GM18951 (cell line): ENCODE data around the gene TRABD.
"Not testable (repeated sequence)": the region's sequence is repeated elsewhere in the genome, so short reads cannot be mapped to it uniquely, and the experiment has no call there.

Experiments used
- POLR2A ChIP-seq: IDR thresholded peaks from 4 replicates; pipeline ENCODE4 v1.6.1; 2011; ENCODE audit warnings: mild to moderate bottlenecking; ENCODE audit not compliant: insufficient read length, insufficient read depth; ENCODE audit errors: extremely low read depth
- in situ Hi-C: fragments of 300-500 bp; cut with MboI; formaldehyde crosslinking; loops from one replicate; pipeline ENCODE4 v1.12.0; 2022; ENCODE audit warnings: low sequenced_read_pairs, mixed read lengths, inconsistent platforms; ENCODE audit not compliant: unreplicated experiment

Gene TRABD

DNA sequence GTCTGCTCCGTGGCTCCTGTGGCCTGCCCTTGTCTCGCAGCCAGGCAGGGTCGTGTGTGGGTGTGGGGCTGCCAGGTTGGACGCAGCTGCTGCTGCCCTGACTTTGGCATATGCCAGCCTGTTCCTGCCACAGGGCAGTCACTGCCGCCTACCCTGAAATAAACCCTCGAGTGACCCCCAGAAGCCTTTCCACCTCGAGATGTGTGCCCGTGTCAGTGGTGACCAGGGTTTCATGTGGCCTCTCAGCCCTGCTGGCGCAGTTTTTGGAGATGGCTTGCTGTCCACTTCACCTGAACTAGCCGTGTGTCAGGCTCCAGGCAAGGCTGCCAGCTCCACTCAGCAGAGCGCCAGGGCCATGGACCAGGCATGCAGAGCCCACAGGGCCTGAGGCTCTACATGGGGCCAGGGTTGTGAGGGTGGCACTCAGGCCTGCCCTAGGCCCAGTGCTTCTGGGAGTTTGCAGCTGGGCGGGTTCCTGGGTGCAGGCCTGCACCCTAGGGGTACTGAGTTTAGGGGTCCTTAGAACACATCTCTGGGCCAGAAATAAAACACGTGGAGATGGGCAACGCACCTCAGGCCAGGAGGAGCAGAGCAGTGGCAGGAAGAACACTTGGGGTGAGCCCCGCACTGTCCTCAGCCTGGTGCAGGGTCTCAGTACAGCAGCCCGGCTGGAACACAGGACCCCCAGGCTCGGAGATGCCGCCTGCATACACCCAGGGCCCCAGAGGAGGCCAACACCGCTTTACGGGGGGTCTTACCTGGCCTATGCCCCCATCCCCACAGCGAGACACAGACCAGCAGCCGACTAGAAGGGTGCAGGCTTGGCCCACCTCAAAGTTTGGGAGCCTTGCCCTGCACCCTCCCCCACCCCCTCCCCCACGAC, 24.0 kb upstream of the TRABD start:
- TF ChIP-seq POLR2A = no peak
- in situ Hi-C loops = no loop called here

DNA sequence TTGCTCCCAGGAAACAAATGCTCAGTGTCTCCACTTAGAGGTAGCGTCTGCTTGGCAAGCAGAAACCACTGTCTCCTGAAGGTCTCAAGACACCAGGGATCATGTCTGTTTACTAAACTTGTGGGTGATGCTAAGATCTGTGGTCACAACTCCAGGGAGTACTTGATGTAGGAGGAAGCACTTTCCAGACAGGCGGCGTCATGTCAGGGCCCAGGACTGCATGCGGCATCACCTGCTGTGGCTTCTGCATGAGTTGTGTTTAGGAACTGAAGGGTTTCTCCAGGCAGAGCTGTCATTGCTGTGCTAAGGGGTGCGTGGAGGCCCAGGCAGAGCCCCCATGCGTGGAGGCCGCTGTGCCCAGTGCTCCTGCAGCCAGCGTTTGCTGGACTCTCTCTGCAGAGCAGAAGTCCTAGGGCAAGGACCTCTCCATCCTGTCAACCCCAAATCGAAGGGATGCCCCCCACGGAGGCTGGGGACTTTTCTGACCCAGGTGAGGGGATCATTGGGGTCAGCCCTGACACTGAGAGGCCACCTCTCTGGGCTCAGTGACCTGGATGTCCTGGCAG, 23.2 kb upstream of the TRABD start:
- in situ Hi-C loops = no loop called here
- no peak for TF ChIP-seq POLR2A

DNA sequence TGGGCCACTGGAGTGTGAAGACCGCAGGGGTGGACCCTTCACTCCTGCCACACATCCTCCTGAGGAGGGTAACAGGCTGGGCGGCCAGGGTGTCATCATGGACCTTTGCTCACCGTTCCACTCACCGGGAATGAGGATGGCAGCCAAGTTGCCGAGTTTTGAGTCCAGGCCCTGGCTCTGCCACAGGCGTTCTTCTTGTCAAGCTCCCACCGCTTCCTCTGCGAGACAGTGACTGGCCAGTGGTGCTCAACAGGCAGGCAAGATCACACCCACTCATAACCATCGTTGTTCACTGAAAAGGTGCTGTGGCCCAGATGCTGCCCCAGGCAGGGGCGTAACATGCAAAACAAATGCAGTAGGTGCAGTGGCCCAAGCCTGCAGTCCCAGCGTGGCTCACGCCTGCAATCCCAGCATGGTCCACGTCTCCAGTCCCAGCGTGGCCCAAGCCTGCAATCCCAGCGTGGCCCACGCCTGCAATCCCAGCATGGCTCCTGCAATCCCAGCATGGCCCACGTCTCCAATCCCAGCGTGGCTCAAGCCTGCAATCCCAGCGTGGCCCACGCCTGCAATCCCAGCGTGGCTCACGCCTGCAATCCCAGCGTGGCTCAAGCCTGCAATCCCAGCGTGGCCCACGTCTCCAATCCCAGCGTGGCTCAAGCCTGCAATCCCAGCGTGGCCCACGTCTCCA, 20.1 kb upstream of the TRABD start:
- in situ Hi-C loops = no loop called here
- TF ChIP-seq POLR2A = no peak

DNA sequence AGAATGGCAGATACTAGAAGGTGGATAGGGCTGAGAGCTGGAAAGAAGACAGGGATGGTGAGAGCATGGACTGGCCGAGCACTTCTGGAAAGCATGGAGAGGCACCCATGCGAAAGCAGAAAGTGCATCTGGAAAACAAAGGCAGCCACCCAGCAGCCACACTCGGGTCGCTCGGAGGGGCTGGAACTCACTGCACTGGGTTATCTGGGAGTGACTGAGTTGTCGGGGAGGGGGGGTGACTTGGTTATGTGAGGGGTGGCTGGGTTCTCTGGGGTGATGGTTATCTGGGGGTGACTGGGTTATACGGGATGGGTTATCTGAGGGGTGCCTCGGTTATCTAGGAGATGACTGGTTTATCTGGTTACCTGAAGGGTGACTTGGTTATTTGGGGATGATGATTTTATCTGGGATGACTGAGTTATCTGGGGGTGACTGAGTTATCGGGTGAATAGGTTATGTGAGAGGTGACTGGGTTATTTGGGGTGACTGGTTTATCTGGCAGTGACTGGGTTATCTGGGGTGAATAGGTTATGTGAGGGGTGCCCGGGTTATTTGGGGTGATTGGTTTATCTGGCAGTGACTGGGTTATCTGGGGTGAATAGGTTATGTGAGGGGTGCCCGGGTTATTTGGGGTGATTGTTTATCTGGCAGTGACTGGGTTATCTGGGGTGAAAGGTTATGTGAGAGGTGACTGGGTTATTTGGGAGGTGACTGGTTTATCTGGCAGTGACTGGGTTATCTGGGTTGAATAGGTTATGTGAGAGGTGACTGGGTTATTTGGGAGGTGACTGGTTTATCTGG, 17.8 kb upstream of the TRABD start:
- TF ChIP-seq POLR2A = no peak
- in situ Hi-C loops = no loop called here

DNA sequence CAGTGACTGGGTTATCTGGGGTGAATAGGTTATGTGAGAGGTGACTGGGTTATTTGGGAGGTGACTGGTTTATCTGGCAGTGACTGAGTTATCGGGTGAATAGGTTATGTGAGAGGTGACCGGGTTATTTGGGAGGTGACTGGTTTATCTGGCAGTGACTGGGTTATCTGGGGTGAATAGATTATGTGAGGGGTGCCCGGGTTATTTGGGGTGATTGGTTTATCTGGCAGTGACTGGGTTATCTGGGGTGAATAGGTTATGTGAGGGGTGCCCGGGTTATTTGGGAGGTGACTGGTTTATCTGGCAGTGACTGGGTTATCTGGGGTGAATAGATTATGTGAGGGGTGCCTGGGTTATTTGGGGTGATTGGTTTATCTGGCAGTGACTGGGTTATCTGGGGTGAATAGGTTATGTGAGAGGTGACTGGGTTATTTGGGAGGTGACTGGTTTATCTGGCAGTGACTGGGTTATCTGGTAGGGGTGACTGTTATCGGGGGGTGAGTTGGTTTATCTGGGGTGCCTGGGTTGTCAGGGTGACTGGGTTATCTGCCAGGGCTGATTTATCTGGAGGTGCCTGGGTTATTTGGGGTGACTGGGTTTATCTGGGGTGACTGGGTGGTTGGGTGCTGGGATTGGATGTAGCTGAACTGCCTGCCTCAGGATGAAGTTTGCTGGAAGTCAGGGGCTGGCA, 17.1 kb upstream of the TRABD start:
- in situ Hi-C loops = not testable (repeated sequence)

DNA sequence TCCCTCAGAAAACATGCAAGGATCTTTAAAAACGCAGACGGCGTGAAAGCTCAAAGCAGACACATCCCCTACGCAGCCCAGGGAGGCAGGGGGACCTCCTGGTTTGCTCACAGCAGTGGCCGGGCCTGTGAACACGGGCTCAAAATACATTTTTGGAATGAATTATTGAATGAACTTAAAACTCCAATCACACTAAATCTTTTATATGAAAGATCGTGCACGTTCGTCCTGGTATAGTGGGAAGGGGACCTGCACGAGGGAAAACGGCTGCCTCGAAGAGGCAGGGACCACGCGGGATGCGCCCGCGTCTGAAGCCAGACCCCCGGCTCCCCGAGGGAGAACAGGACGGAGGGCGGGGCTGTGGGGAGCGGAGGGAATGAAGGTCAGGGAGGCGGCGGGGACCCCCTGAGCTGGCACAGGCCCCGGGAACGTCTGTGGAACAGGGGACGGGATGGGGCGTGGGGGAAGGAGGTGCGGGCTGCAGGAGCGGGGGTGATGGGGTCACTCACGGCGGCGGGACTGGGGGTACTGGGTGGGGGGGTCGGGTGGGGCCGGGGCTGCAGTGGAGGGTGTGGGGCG, 16.4 kb upstream of the TRABD start:
- no peak for TF ChIP-seq POLR2A
- in situ Hi-C loops = no loop called here

DNA sequence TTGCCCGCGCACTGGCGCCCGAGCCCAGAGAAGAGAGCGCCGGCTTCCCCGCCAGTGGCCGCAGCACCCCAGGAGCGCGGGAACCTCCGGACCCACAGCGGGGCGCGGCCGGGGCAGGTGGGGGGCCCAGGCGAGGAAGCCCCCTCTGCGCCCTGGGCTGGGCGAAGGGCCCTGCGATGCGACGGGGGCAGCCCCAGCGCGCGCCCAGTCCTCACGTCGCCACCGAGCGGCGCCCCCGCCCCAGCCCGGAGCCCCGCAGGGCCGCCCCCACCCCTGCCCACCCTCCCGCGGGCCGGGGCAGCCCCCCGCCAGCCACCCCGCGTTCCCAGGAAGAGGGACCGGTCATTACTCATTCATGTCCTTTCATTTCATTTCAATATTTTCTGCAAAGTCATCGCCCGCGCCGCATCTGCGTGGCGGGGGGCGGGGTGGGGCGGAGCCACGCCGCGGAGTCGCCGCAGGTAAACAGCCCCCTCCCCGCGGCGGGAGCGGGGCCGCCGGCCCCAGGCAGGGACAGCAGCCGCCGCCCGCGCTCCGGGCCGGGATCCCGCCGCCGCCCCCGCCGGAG, 15.9 kb upstream of the TRABD start:
- in situ Hi-C loops = no loop called here
- no peak for TF ChIP-seq POLR2A

DNA sequence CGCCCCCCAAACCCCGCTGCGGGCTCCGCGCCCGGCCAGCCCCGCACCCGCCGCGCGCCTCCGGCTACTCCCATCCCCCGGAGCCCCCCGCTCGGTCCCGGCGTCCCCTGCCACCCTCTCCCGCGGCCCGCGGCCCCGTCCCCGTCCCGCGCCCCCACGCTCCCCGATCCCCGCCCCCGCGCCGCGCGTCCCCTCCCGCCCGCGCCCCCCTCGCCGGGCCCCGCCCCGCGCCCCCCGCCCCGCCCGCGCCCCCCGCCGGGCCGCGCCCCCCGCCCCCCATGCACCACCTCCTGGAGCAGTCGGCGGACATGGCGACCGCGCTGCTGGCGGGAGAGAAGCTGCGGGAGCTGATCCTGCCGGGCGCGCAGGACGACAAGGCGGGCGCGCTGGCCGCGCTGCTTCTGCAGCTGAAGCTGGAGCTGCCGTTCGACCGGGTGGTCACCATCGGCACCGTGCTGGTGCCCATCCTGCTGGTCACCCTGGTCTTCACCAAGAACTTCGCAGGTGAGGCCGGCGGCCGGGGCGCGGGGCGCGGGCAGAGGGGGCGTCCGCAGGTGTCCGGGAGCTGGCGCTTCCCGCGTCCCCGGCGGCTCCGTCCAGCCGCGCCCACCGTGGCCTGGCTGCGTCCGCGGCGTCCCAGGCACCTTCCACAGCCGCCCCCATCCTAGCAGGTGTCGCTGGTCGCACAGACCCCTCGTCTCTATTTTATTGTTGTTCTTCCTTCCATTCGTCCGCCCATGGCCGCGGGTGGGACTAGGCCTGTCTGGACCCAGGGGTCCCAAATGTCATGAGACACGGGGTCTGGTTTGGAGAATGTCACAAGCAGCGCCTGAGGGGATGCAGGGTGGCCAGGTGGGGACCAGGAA, 15.0 kb upstream of the TRABD start, which contains the start of gene PANX2:
PANX2 (plus strand) TSS at position 279 of the 866 bp plus-strand sequence; CDS start at position 279, 0 bp downstream.
- no peak for TF ChIP-seq POLR2A
- in situ Hi-C loops = no loop called here

DNA sequence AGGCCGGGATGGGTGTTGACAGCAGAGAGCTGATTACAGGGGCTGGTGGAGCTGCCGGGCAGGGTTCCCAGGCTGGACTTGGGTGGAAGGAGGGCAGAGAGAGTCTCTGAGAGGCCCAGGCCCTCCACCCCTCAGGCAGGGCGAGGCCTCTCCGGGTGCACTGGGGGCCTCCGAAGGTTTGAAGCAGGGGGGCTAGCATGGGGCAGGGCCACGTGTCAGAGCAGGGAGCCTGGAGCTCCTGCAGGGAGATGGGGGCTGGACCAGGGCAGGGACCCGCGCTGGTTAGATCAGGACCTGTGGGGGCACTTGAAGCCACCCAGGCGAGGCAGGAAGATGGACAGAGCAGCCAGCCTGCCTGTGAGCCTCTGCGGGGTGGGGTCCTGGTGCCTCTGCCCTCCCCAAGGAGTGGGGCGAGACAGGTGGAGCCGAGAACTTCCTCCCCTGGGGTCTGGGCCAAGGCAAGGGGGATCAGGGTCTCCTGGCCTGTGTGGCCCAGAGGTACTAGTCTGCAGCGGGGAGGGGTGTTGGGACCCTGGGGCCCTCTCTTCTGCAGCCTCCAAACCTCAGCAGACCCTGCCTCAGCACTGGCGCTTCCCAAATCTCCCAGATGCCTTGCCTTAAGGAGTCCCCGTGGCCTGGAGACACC, 14.3 kb upstream of the TRABD start:
- in situ Hi-C loops = no loop called here
- no peak for TF ChIP-seq POLR2A

DNA sequence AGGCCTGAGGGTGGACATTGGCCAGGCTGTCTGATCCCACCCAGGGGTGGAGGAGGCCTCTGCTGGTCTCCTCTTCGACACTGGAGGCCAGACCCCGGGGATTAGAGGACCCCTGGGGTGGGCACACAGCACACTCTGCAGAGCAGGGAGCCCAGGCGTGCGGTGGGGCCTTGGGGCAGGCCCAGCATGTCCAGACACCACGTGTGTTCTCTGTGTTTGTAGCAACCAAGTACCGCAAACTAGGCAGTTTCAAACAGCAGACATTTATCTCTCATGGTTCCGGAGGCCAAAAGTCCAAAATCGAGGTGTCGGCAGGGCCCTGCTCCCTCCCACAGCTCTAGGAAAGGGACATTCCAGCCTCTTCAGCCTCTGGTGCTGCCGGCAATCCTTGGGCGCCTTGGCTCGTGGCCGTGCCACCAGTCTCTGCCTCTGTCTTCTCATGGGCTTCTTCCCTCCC, 13.7 kb upstream of the TRABD start:
- no peak for TF ChIP-seq POLR2A
- in situ Hi-C loops = no loop called here
